HepG2 (cell line): Measurements from ENCODE around the gene SYT9. TPM values are rescaled to one million over a fixed set of nuclear protein-coding genes. Genes with fewer than 3 reads are reported as not detected.

ENCODE experiments used
- ATAC-seq: fragments of 200-7000 bp; cut with Tn5 transposase; 3 replicates; pipeline ENCODE4 v1.9.1; 2020; ENCODE audit warnings: mild to moderate bottlenecking, moderate library complexity
- BruUV-seq: library from RNA; stranded (reverse); fragments of 400-500 nt; replicated peaks from 2 replicates; lab custom pipeline; 2021; lab: Mats Ljungman, UMichigan
- CTCF ChIA-PET: fragments of 300-600 bp; formaldehyde crosslinking; extraction: SDS; loops from one replicate; lab custom pipeline; 2021; ENCODE audit warnings: low total read pairs, inconsistent platforms, low intra/inter-chr PET ratio; lab: Yijun Ruan, JAX
- POLR2A ChIA-PET: fragments of 350-600 bp; sonication (Branson Sonifier 250); formaldehyde crosslinking; loops from one replicate; lab custom pipeline; 2020; ENCODE audit warnings: antibody characterized with exemption, inconsistent platforms; lab: Yijun Ruan, JAX
- DNase-seq: peaks from one replicate; pipeline ENCODE4 v3.0.0-alpha.2; 2015; ENCODE audit warnings: low spot score
- FAIRE-seq: peaks from 3 replicates; lab custom pipeline; 2011; peaks lifted over from hg19 to GRCh38; lab: Jason Lieb, UNC
- H2AFZ ChIP-seq: one replicate; pipeline ENCODE4 v1.6.1; 2011; ENCODE audit warnings: low read length, inconsistent platforms
- H3K27ac ChIP-seq: fragments of 300-600 bp; 3 replicates; pipeline ENCODE4 v1.8.0; 2011; ENCODE audit warnings: mixed run types, mild to moderate bottlenecking, mixed read lengths, low read length, inconsistent platforms; ENCODE audit not compliant: insufficient read depth; ENCODE audit errors: extremely low read length
- H3K27me3 ChIP-seq, 2 experiments: fragments of 200-600 bp in 1 of 2; 2 replicates in 1 of 2; 3 replicates in 1 of 2; pipeline versions ENCODE4 v1.6.0 to v1.8.0; 2011; ENCODE audit warnings: low read length in 2 of 2, mild to moderate bottlenecking in 2 of 2, moderate library complexity in 2 of 2, inconsistent platforms in 1 of 2; ENCODE audit not compliant: insufficient read depth in 2 of 2, control insufficient read depth in 1 of 2
- H3K36me3 ChIP-seq, 2 experiments: fragments of 200-600 bp in 1 of 2; replicated peaks in 1 of 2; 2 replicates in 1 of 2; 3 replicates in 1 of 2; pipeline versions ENCODE4 v1.5.1 to v1.8.0; 2011; ENCODE audit warnings: low read length in 2 of 2, inconsistent platforms in 1 of 2; ENCODE audit not compliant: insufficient read depth in 2 of 2, control insufficient read depth in 1 of 2
- H3K4me1 ChIP-seq: 2 replicates; pipeline ENCODE4 v1.5.1; 2012; ENCODE audit warnings: low read length, inconsistent platforms; ENCODE audit not compliant: insufficient read depth
- H3K4me2 ChIP-seq: 2 replicates; pipeline ENCODE4 v1.6.0; 2011; ENCODE audit warnings: low read depth, low read length, inconsistent platforms
- H3K4me3 ChIP-seq, 3 experiments: fragments of 200-600 bp in 1 of 3; sonication (generic), shearing (Covaris generic) in 1 of 3; replicated peaks in 1 of 3; 2 replicates each; pipeline ENCODE4 v1.5.1; 2011 to 2016; ENCODE audit warnings: low read length in 3 of 3, inconsistent platforms in 2 of 3, low read depth in 2 of 3, mild to moderate bottlenecking in 2 of 3, control low read depth in 1 of 3, mixed read lengths in 1 of 3; ENCODE audit not compliant: insufficient read depth in 1 of 3
- H3K79me2 ChIP-seq: one replicate; pipeline ENCODE4 v1.6.1; 2011; ENCODE audit warnings: low read length, inconsistent platforms; ENCODE audit not compliant: insufficient read depth
- H3K9ac ChIP-seq: 2 replicates; pipeline ENCODE4 v1.6.0; 2011; ENCODE audit warnings: mild to moderate bottlenecking, low read depth, low read length, inconsistent platforms; ENCODE audit not compliant: insufficient read depth
- H3K9me3 ChIP-seq: 2 replicates; pipeline ENCODE4 v1.5.1; 2012; ENCODE audit warnings: mild to moderate bottlenecking, low read length
- H4K20me1 ChIP-seq: 2 replicates; pipeline ENCODE4 v1.6.0; 2011; ENCODE audit warnings: inconsistent platforms, mild to moderate bottlenecking, low read length, moderate library complexity; ENCODE audit not compliant: insufficient read depth
- CENPT ChIP-seq: sonication (generic); formaldehyde crosslinking; IDR thresholded peaks from 2 replicates; pipeline ENCODE4 v1.8.0; 2022; ENCODE audit warnings: low read depth, mild to moderate bottlenecking, moderate library complexity, missing genetic modification reagents
- FOXM1 ChIP-seq: sonication (generic); formaldehyde crosslinking; IDR thresholded peaks from 2 replicates; pipeline ENCODE4 v1.5.0; 2020; ENCODE audit warnings: missing genetic modification reagents
- HNF4G ChIP-seq, 2 experiments: sonication (generic) in 1 of 2; formaldehyde crosslinking in 1 of 2; IDR thresholded peaks; 2 replicates each; pipeline versions ENCODE4 v1.4.0 to v1.6.1; 2011 to 2020; ENCODE audit warnings: borderline replicate concordance in 2 of 2, low read depth in 2 of 2, mild to moderate bottlenecking in 2 of 2, low read length in 1 of 2, missing genetic modification reagents in 1 of 2, moderate library complexity in 1 of 2
- NR2F1 ChIP-seq, 2 experiments: fragments of 450-650 bp in 1 of 2; formaldehyde crosslinking in 1 of 2; IDR thresholded peaks; 2 replicates each; pipeline versions ENCODE4 v1.5.0 to v1.6.1; 2016 to 2020; ENCODE audit warnings: mild to moderate bottlenecking in 1 of 2, missing compliant biosample characterization in 1 of 2, missing genetic modification reagents in 1 of 2, moderate library complexity in 1 of 2
- SRSF4 ChIP-seq: fragments of 200-400 bp; formaldehyde crosslinking; IDR thresholded peaks from one replicate; pipeline ENCODE4 v1.6.1; 2018; ENCODE audit warnings: mild to moderate bottlenecking, low read depth, low read length, moderate library complexity; ENCODE audit not compliant: poor library complexity, severe bottlenecking
- ZNF24 ChIP-seq: fragments of 450-650 bp; IDR thresholded peaks from 2 replicates; pipeline ENCODE4 v1.6.1; 2017; ENCODE audit warnings: antibody characterized with exemption, mild to moderate bottlenecking
- ZXDC ChIP-seq: sonication (generic); formaldehyde crosslinking; IDR thresholded peaks from 2 replicates; pipeline ENCODE4 v1.5.0; 2020; ENCODE audit warnings: mild to moderate bottlenecking, missing genetic modification reagents
- WGBS: methylation state at CpG from one replicate; pipeline ENCODE4 v1.1.6; 2017; ENCODE audit warnings: low lambda C conversion rate; 5-methylcytosine and 5-hydroxymethylcytosine counted together
- in situ Hi-C: cut with HindIII; loops from 2 replicates; pipeline ENCODE4 v1.10.0; 2017; ENCODE audit warnings: low pct_unique_long_range_greater_than_20kb; ENCODE audit not compliant: extremely low pct_ligation_motif_present
- intact Hi-C: fragments of 100-400 bp; cut with micrococcal nuclease; formaldehyde crosslinking; loops from one replicate; pipeline ENCODE4 v1.10.0; 2022; ENCODE audit not compliant: unreplicated experiment
- polyA plus RNA-seq, 8 experiments: library from polyadenylated mRNA; depleted of rRNA in 3 of 8; stranded (reverse) in 7 of 8; unstranded in 1 of 8; fragments of >200 nt; fragmentation: Illumina TruSeq in 4 of 8; extraction: Trizol in 4 of 8; gene quantifications; 2 replicates each; pipeline versions ENCODE4 v1.2.1 to v1.2.3, GENCODE V29; 2011 to 2016; ENCODE audit warnings: low read depth in 4 of 8, missing spikeins in 1 of 8, mixed read lengths in 1 of 8; ENCODE audit not compliant: insufficient read depth in 1 of 8
- total RNA-seq, 5 experiments: library from RNA; depleted of rRNA; stranded (reverse); fragments of >200 nt; fragmentation: Illumina TruSeq; extraction: Trizol; gene quantifications; 2 replicates each; pipeline ENCODE4 v1.2.3, GENCODE V29; 2016; ENCODE audit warnings: low read depth in 1 of 5

The SYT9 gene
- total and polyA plus RNA-seq, 2 of the 13 experiments (the other 11 are each of a cell fraction or from before 2014, with no cell fraction given) = not detected

- in situ Hi-C loops (no loop called here), intact Hi-C loops (no loop called here)
- H3K27me3 ChIP-seq = peaks cover 0 to 15% of the 10 kb centered on the region in 2 experiments; a peak in 2 of 5 replicates
- ChIA-PET POLR2A (no interaction called here), CTCF (no interaction called here)
- no TSS peak for BruUV-seq
- no peaks in the 10 kb centered on the region for H4K20me1 ChIP-seq
- 4% methylated on average over 3 of the region's 3 CpGs for WGBS
- no peak for ATAC-seq
- H3K4me2 ChIP-seq = no peak overlapping the region
- H3K79me2 ChIP-seq = no peaks in the 10 kb centered on the region
- peaks cover 8% of the 10 kb centered on the region; the same call in 1 of the 2 replicates for H3K4me1 ChIP-seq
- no peak for TF ChIP-seq FOXM1 (CRISPR knock-in tag)
- TF ChIP-seq HNF4G (IDR thresholded peaks at IDR 0.05; ENCODE audit: borderline replicate concordance, low read depth, low read length) = no peak
- no peak for TF ChIP-seq HNF4G (CRISPR knock-in tag; IDR thresholded peaks at IDR 0.05; ENCODE audit: borderline replicate concordance, low read depth)
- no peak for TF ChIP-seq SRSF4
- TF ChIP-seq ZXDC (CRISPR knock-in tag) = no peak
- TF ChIP-seq CENPT (CRISPR knock-in tag) = no peak
- no peak for TF ChIP-seq NR2F1 (CRISPR knock-in tag; IDR thresholded peaks at IDR 0.05)
- no peak for TF ChIP-seq ZNF24
- H3K4me3 ChIP-seq = no peak overlapping the region
- no peak overlapping the region for H3K27ac ChIP-seq
- H3K36me3 ChIP-seq = no peaks in the 10 kb centered on the region
- H3K9me3 ChIP-seq = no peaks in the 10 kb centered on the region
- H2AFZ ChIP-seq = no peak overlapping the region
- DNase-seq = no peak
- no peak overlapping the region for H3K9ac ChIP-seq
- FAIRE-seq = no peak
Measured at GRCh38 chr11:7311903-7312302, 60.2 kb downstream of the SYT9 start.
